NCI-H1417 (cell line): ENCODE results near the gene DNTTIP2.
"Not testable (repeated sequence)": the region's sequence is repeated elsewhere in the genome, so short reads cannot be mapped to it uniquely, and the experiment has no call there.

Source experiments
- DNase-seq, 3 experiments: peaks; one replicate each; lab custom pipeline; 2025; lab: John Stamatoyannopoulos, UW

DNTTIP2 gene

GRCh38 chr1:93877529-93877928, 1.5 kb downstream of the DNTTIP2 start:
- DNase-seq = no peak

- no peak for DNase-seq
These were observed 2.8 kb downstream of the DNTTIP2 start for GRCh38 chr1:93876244-93876643.

DNA sequence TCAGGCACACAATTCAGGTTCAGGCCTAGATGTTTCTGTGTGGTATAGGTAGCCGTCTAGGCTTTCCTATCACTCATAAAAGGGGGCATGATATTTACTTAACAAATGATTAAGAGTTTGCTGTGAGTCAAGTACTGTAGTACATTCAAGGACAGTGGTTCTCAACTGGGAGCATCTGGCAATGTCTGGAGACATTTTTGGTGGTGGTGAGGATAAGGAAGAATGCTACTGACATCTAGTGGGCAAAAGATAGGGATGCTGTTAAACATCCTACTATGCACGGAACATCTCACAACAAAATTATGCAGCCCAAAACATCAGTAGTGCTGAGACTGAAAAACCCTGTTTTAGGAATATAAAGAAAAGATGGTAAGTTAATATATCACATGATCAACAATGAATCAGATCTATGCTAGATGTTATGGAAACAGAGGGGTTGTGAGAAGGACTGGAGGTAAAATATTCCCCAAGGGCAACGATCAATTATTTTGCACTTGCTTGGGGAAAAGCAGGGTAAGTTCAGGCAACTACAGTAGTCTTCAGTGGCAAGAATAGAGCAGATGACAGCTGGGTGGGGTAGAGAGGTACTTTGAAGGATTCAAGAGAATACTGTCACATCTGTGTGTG, 4.9 kb downstream of the DNTTIP2 start:
- DNase-seq = peak in 2 of 3 experiments; percentile 2 to 36

DNA sequence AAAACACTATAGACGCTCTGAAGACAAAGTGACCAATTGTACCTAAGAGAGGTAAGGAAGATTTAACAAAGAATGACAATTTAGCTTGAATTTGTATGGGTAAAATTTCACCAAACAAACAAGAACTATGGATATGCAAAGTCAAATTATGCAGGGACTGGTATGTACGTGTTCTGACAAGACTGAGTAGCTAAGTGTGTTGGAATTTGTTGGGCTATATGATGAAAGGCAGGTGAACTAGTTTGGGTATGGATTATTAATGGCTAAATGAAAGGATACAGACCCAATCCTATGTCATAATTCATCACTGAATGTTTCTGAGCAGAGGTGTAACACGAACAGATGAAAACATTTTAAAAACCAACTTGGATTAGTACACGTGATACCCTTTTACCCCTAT, 7.6 kb downstream of the DNTTIP2 start:
- DNase-seq = no peak

- no peak for DNase-seq
These were observed 9.4 kb downstream of the DNTTIP2 start for GRCh38 chr1:93869653-93870052.

GRCh38 chr1:93868492-93868891, 10.5 kb downstream of the DNTTIP2 start:
- not testable (repeated sequence) for DNase-seq

DNA sequence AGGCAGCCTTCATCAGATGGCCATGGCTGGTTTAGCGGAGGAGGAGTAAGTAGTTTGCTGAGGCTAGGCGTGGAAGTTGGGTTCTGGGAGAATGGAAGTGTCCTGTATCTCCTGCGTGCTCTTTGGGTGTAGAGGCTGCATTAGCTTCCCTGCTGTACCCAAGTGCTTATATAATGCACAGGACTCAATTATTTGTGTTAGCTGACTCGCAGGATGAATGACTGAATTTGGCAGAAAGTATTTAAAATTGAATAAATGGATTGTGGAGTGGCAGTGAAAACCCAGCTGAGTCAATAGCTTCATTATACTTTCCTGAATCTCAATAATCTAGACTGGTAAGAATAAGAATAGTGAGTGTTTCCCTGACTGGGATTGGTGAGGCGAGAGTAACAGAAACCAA, 13.8 kb downstream of the DNTTIP2 start:
- no peak for DNase-seq

GRCh38 chr1:93864175-93864574, 14.8 kb downstream of the DNTTIP2 start:
- DNase-seq = no peak

DNA sequence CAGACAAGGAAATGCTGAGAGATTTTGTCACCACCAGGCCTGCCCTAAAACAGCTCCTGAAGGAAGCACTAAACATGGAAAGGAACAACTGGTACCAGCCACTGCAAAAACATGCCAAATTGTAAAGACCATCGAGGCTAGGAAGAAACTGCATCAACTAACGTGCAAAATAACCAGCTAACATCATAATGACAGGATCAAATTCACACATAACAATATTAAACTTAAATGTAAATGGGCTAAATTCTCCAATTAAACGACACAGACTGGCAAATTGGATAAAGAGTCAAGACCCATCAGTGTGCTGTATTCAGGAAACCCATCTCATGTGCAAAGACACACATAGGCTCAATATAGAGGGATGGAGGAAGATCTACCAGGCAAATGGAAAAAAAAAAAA, 21.4 kb downstream of the DNTTIP2 start:
- not testable (repeated sequence) for DNase-seq

DNA sequence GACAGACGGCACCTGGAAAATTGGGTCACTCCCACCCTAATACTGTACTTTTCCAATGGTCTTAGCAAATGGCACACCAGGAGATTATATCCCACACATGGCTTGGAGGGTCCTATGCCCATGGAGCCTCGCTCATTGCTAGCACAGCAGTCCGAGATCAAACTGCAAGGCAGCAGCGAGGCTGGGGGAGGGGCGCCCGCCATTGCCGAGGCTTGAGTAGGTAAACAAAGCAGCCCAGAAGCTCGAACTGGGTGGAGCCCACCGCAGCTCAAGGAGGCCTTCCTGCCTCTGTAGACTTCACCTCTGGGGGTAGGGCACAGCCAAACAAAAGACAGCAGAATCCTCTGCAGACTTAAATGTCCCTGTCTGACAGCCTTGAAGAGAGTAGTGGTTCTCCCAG, 23.0 kb downstream of the DNTTIP2 start:
- not testable (repeated sequence) for DNase-seq

DNA sequence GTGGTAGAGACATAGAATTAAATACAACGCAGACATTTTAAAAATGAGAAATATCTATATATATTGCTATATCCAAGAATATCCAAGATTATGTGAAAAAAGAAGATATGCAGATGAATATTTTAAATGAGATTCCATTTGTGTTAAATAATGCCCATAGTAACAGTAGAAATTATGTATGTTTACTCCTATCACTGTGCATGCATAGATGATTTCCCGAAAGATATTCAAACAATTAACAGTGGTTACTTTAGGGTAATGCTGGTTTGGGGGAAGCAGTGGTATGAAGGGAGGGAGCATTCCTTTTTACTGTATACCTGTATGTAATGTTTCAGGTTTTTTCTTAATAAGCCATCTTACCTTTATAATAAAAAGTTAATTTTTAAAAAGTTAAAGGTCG, 25.1 kb downstream of the DNTTIP2 start:
- DNase-seq = no peak

- no peak for DNase-seq
These were observed 27.1 kb downstream of the DNTTIP2 start for GRCh38 chr1:93851878-93852277.

DNA sequence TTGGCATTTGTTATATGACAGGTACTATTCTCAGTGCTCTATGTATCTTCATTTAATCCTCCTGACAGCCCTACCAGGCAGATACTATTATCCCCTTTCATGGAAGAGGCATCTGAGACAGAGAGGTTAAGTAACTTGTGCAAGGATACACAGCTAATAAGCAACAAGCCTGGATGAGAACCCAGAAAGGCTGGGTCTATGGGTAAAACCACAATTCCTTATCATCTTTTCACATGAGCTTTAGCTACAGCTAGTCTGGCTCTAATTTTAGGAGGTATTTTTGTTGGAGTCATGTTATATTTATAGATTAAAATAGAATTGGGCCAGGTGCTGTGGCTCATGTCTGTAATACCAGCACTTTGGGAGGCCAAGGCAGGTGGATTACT, 27.7 kb downstream of the DNTTIP2 start:
- DNase-seq = no peak

- peak in 2 of 3 experiments; percentile 13 to 55 for DNase-seq
These were observed 28.2 kb downstream of the DNTTIP2 start for GRCh38 chr1:93850687-93851326.

GRCh38 chr1:93848350-93848883, 30.6 kb downstream of the DNTTIP2 start:
- no peak for DNase-seq

GRCh38 chr1:93847811-93848288, 31.2 kb downstream of the DNTTIP2 start:
- DNase-seq = peak; percentile 69 to 93 (median 92)

GRCh38 chr1:93846992-93847810, 31.8 kb downstream of the DNTTIP2 start:
- peak; percentile 91 to 97 (median 97) for DNase-seq

DNA sequence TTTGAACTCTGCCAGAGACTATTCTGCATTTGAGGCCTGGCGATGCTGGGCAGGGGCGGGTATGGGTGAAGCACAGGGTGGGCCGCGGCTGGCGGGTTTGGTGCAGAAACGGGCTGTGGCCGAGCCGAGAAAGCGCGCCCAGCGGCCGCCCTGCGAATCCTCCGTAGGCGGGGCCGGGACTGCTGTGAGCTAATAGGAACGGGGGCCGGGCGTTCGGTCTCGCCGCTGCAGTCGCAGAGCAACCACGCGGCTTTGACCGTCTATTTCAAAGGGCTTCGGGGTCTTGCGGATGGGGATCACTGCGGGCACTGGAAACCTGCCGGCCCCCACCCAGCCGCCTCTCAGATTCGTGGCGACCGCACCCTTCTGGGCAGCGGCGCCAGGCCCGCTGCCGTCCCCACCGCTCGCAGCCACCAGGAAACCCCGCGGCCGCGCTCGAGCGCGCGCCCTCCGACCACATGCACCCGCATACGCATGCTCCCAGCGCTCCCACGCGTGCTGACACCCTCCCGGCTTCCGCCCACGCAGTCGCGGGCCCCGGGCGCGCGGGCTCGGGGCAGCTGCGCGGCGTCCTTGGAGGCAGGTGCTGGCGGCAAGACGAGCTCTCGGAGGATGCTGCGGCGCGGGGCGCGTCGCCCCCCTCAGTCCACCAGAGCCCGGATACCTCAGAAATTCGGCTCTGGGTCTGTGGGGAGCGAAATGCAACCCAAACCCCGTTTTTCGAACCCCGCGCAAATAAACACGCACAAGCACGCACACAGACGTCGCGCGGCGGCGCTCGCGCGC, 32.6 kb downstream of the DNTTIP2 start:
- peak; percentile 88 to 95 (median 93) for DNase-seq

DNA sequence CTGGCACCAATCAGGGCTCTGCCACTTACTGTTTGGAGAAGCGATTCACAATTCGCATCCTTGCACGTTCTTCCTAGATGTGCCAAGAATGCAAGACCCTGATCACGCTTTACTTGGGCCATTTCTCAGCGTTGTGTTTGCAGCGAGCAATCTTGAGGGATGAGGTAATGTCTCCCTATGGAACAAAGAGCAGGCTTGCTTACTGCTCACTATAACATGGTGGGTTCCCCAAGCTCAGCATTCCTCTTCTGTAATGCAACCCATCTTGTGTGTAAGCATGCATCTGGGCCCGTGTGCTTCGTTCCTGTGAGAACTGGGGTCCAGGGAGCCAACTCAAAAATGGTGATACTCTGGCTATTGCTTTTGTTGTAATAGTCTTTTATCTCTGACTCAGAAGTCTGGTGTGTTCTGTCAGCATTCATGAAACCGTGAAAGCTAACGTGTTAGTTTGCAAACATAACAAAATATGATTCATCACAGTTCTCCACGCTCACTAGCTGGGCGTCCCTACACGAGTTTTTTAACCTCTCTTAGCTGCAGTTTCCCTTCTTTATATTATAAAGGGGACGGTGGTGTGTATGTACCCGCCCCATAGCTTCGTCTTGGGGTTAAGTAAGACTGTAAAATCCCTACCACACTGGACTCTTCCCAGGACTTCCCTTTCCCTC, 33.3 kb downstream of the DNTTIP2 start:
- peak; percentile 31 to 81 (median 75) for DNase-seq

- peak; percentile 43 to 84 (median 73) for DNase-seq
These were observed 34.6 kb downstream of the DNTTIP2 start for GRCh38 chr1:93844262-93845045.
